ENCODE results near the gene COCH.
"Not testable (repeated sequence)": the region's sequence is repeated elsewhere in the genome, so short reads cannot be mapped to it uniquely, and the experiment has no call there.

The COCH gene

GRCh38 chr14:30888480-30889243 is 14.3 kb downstream of the COCH start:
- peaks cover 9% of the 10 kb centered on the region for H3K4me1 Mint-ChIP-seq (ENCODE audit: low read depth)
- DNase-seq (ENCODE audit: low spot score), result no peak
- H3K36me3 Mint-ChIP-seq (ENCODE audit: low read depth), result no peaks in the 10 kb centered on the region
- H3K27me3 Mint-ChIP-seq (ENCODE audit: low read depth), result no peaks in the 10 kb centered on the region
- no peak overlapping the region for H3K27ac Mint-ChIP-seq
- H3K9me3 Mint-ChIP-seq, result no peaks in the 10 kb centered on the region
- H3K4me3 Mint-ChIP-seq, result no peak overlapping the region

- no peak overlapping the region for H3K27ac Mint-ChIP-seq
- H3K4me3 Mint-ChIP-seq, result no peak overlapping the region
- no peaks in the 10 kb centered on the region for H3K27me3 Mint-ChIP-seq (ENCODE audit: low read depth)
- H3K36me3 Mint-ChIP-seq (ENCODE audit: low read depth), result peaks cover under 1% of the 10 kb centered on the region
- DNase-seq (ENCODE audit: low spot score), result no peak
- no peaks in the 10 kb centered on the region for H3K9me3 Mint-ChIP-seq
- peaks cover 6% of the 10 kb centered on the region for H3K4me1 Mint-ChIP-seq (ENCODE audit: low read depth)
These were observed 14.9 kb downstream of the COCH start for GRCh38 chr14:30889244-30889594.

GRCh38 chr14:30893819-30894218 is 19.5 kb downstream of the COCH start:
- H3K9me3 Mint-ChIP-seq, result no peaks in the 10 kb centered on the region
- no peak overlapping the region for H3K4me3 Mint-ChIP-seq
- H3K27ac Mint-ChIP-seq, result no peak overlapping the region
- H3K36me3 Mint-ChIP-seq (ENCODE audit: low read depth), result peaks cover 16% of the 10 kb centered on the region
- DNase-seq (ENCODE audit: low spot score), result no peak
- no peaks in the 10 kb centered on the region for H3K27me3 Mint-ChIP-seq (ENCODE audit: low read depth)
- H3K4me1 Mint-ChIP-seq (ENCODE audit: low read depth), result no peaks in the 10 kb centered on the region

- DNase-seq (ENCODE audit: low spot score), result no peak
- Mint-ChIP-seq H3K4me1 (ENCODE audit: low read depth) (no peaks in the 10 kb centered on the region), H3K36me3 (ENCODE audit: low read depth) (peaks cover 24% of the 10 kb centered on the region), H3K9me3 (no peaks in the 10 kb centered on the region), H3K27me3 (ENCODE audit: low read depth) (no peaks in the 10 kb centered on the region), H3K4me3 (no peak overlapping the region), H3K27ac (no peak overlapping the region)
These were observed 20.7 kb downstream of the COCH start for GRCh38 chr14:30894923-30895515.

GRCh38 chr14:30896435-30896834 is 22.1 kb downstream of the COCH start:
- no peak overlapping the region for H3K27ac Mint-ChIP-seq
- H3K4me3 Mint-ChIP-seq, result no peak overlapping the region
- H3K4me1 Mint-ChIP-seq (ENCODE audit: low read depth), result no peaks in the 10 kb centered on the region
- DNase-seq (ENCODE audit: low spot score), result no peak
- no peaks in the 10 kb centered on the region for H3K27me3 Mint-ChIP-seq (ENCODE audit: low read depth)
- H3K36me3 Mint-ChIP-seq (ENCODE audit: low read depth), result peaks cover 27% of the 10 kb centered on the region
- no peaks in the 10 kb centered on the region for H3K9me3 Mint-ChIP-seq

GRCh38 chr14:30897121-30897520 is 22.8 kb downstream of the COCH start:
- not testable (repeated sequence) for H3K9me3 Mint-ChIP-seq; H3K4me3 Mint-ChIP-seq; DNase-seq (ENCODE audit: low spot score); H3K27me3 Mint-ChIP-seq (ENCODE audit: low read depth); H3K27ac Mint-ChIP-seq; H3K4me1 Mint-ChIP-seq (ENCODE audit: low read depth)
- peaks cover 30% of the 10 kb centered on the region for H3K36me3 Mint-ChIP-seq (ENCODE audit: low read depth)

GRCh38 chr14:30903285-30904124 is 29.1 kb downstream of the COCH start:
- peaks cover 27% of the 10 kb centered on the region for H3K36me3 Mint-ChIP-seq (ENCODE audit: low read depth)
- no peaks in the 10 kb centered on the region for H3K27me3 Mint-ChIP-seq (ENCODE audit: low read depth)
- H3K4me1 Mint-ChIP-seq (ENCODE audit: low read depth), result peaks cover 4% of the 10 kb centered on the region
- H3K9me3 Mint-ChIP-seq, result no peaks in the 10 kb centered on the region
- no peak for DNase-seq (ENCODE audit: low spot score)
- H3K4me3 Mint-ChIP-seq, result no peak overlapping the region
- H3K27ac Mint-ChIP-seq, result no peak overlapping the region

GRCh38 chr14:30906752-30907658 is 32.6 kb downstream of the COCH start:
- peak overlapping the region; percentile 14 for H3K27ac Mint-ChIP-seq
- peaks cover 16% of the 10 kb centered on the region for H3K36me3 Mint-ChIP-seq (ENCODE audit: low read depth)
- no peak for DNase-seq (ENCODE audit: low spot score)
- no peaks in the 10 kb centered on the region for H3K9me3 Mint-ChIP-seq
- peaks cover 3% of the 10 kb centered on the region for H3K4me1 Mint-ChIP-seq (ENCODE audit: low read depth)
- no peak overlapping the region for H3K4me3 Mint-ChIP-seq
- no peaks in the 10 kb centered on the region for H3K27me3 Mint-ChIP-seq (ENCODE audit: low read depth)

- no peaks in the 10 kb centered on the region for H3K9me3 Mint-ChIP-seq
- peaks cover 3% of the 10 kb centered on the region for H3K4me1 Mint-ChIP-seq (ENCODE audit: low read depth)
- no peaks in the 10 kb centered on the region for H3K27me3 Mint-ChIP-seq (ENCODE audit: low read depth)
- no peak overlapping the region for H3K4me3 Mint-ChIP-seq
- no peak overlapping the region for H3K27ac Mint-ChIP-seq
- peaks cover 11% of the 10 kb centered on the region for H3K36me3 Mint-ChIP-seq (ENCODE audit: low read depth)
- DNase-seq (ENCODE audit: low spot score), result no peak
These were observed 33.3 kb downstream of the COCH start for GRCh38 chr14:30907659-30908057.

- no peaks in the 10 kb centered on the region for H3K9me3 Mint-ChIP-seq
- no peak for DNase-seq (ENCODE audit: low spot score)
- H3K27me3 Mint-ChIP-seq (ENCODE audit: low read depth), result no peaks in the 10 kb centered on the region
- H3K4me3 Mint-ChIP-seq, result no peak overlapping the region
- no peak overlapping the region for H3K27ac Mint-ChIP-seq
- H3K36me3 Mint-ChIP-seq (ENCODE audit: low read depth), result peaks cover 11% of the 10 kb centered on the region
- peaks cover 3% of the 10 kb centered on the region for H3K4me1 Mint-ChIP-seq (ENCODE audit: low read depth)
These were observed 34.5 kb downstream of the COCH start for GRCh38 chr14:30908826-30909225.

- no peak overlapping the region for H3K27ac Mint-ChIP-seq
- no peaks in the 10 kb centered on the region for H3K9me3 Mint-ChIP-seq
- no peak overlapping the region for H3K4me3 Mint-ChIP-seq
- DNase-seq (ENCODE audit: low spot score), result no peak
- H3K4me1 Mint-ChIP-seq (ENCODE audit: low read depth), result no peaks in the 10 kb centered on the region
- H3K27me3 Mint-ChIP-seq (ENCODE audit: low read depth), result no peaks in the 10 kb centered on the region
- peaks cover 14% of the 10 kb centered on the region for H3K36me3 Mint-ChIP-seq (ENCODE audit: low read depth)
These were observed 40.5 kb downstream of the COCH start for GRCh38 chr14:30914812-30915211.

GRCh38 chr14:30915596-30915995 is 41.2 kb downstream of the COCH start:
- H3K27ac Mint-ChIP-seq, result no peak overlapping the region
- no peak overlapping the region for H3K4me3 Mint-ChIP-seq
- peaks cover 1% of the 10 kb centered on the region for H3K4me1 Mint-ChIP-seq (ENCODE audit: low read depth)
- H3K27me3 Mint-ChIP-seq (ENCODE audit: low read depth), result no peaks in the 10 kb centered on the region
- no peak for DNase-seq (ENCODE audit: low spot score)
- H3K36me3 Mint-ChIP-seq (ENCODE audit: low read depth), result peaks cover 14% of the 10 kb centered on the region
- no peaks in the 10 kb centered on the region for H3K9me3 Mint-ChIP-seq

- Mint-ChIP-seq H3K4me3 (no peak overlapping the region), H3K27ac (no peak overlapping the region), H3K27me3 (ENCODE audit: low read depth) (no peaks in the 10 kb centered on the region), H3K9me3 (no peaks in the 10 kb centered on the region), H3K4me1 (ENCODE audit: low read depth) (peaks cover 9% of the 10 kb centered on the region), H3K36me3 (ENCODE audit: low read depth) (peaks cover 19% of the 10 kb centered on the region)
- no peak for DNase-seq (ENCODE audit: low spot score)
These were observed 46.9 kb downstream of the COCH start for GRCh38 chr14:30921305-30921704.

Data from T-helper 2 cell treated with Interferon-gamma antibody and Interleukin-4, amounts not matched to agents 5 μg/mL and 100 μg/mL, for 36 hours (primary cell).